Omental fat pad (tissue), 4 donors: ENCODE results near the gene ADRB1. TPM values are rescaled to one million over a fixed set of nuclear protein-coding genes. Genes with fewer than 3 reads are reported as not detected.

ENCODE experiments used
- ATAC-seq: fragments of 150-250 bp; one replicate; pipeline ENCODE4 v1.9.1; 2016; ENCODE audit warnings: mild to moderate bottlenecking, moderate library complexity; ENCODE audit not compliant: low FRiP score
- DNase-seq: peaks from one replicate; pipeline ENCODE4 v3.0.0-alpha.2; 2019; ENCODE audit warnings: low spot score
- total RNA-seq, 4 donors: library from RNA; depleted of rRNA; stranded (reverse); fragments of >200 nt; gene quantifications; one replicate each; pipeline ENCODE4 v1.1.0, GENCODE V29; 2016
- TF ChIP-seq, protein P1 (sequence below), 3 donors: fragments of 450-650 bp; IDR thresholded peaks; one replicate each; pipeline ENCODE4 v1.5.1; 2016 to 2017; ENCODE audit warnings: antibody characterized with exemption in 3 of 3, mild to moderate bottlenecking in 3 of 3, moderate library complexity in 2 of 3

The ADRB1 gene
- total RNA-seq, 4 donors from 2014 or later = 4.3 to 16.7 (median 6.4) TPM

DNA sequence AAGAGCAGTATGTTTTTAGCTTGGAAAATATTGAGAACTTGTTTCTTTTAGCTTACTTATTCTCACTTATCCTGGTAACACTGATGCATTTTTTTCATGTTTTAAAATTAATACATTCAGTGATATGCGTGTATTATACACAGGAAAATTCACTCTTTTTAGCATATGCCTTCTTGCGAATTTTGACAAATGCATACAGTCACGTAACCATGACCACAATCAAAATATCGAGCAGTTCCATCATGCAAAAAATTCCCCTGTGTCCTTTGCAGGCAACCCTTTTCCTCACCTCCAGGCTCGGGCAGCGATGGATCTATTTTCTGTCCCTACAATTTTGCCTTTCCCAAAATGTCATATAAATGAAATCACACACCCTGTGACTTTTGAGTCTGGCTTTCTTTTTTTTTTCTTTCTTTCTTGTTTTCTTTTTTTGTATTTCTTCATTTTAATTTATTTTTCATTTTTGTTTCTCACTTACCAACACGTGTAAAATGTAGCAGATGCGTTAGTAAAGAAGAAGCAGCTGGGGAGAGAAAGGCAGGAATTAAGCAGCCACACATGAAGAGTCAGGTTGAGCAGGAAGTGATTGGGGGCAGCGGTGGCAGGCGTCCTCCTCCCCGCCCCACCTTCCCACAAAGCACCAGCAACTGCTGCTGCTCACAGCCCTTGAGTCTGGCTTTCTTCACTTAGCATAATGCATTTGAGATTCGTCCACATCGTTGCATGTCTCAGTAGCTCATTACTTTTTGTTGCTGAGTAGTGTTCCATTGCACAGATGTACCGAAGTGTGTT, 29.9 kb downstream of the ADRB1 start:
- TF ChIP-seq, protein P1, sequence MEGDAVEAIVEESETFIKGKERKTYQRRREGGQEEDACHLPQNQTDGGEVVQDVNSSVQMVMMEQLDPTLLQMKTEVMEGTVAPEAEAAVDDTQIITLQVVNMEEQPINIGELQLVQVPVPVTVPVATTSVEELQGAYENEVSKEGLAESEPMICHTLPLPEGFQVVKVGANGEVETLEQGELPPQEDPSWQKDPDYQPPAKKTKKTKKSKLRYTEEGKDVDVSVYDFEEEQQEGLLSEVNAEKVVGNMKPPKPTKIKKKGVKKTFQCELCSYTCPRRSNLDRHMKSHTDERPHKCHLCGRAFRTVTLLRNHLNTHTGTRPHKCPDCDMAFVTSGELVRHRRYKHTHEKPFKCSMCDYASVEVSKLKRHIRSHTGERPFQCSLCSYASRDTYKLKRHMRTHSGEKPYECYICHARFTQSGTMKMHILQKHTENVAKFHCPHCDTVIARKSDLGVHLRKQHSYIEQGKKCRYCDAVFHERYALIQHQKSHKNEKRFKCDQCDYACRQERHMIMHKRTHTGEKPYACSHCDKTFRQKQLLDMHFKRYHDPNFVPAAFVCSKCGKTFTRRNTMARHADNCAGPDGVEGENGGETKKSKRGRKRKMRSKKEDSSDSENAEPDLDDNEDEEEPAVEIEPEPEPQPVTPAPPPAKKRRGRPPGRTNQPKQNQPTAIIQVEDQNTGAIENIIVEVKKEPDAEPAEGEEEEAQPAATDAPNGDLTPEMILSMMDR (IDR thresholded peaks at IDR 0.05) = no peak
- ATAC-seq (no peak), DNase-seq (no peak)

DNA sequence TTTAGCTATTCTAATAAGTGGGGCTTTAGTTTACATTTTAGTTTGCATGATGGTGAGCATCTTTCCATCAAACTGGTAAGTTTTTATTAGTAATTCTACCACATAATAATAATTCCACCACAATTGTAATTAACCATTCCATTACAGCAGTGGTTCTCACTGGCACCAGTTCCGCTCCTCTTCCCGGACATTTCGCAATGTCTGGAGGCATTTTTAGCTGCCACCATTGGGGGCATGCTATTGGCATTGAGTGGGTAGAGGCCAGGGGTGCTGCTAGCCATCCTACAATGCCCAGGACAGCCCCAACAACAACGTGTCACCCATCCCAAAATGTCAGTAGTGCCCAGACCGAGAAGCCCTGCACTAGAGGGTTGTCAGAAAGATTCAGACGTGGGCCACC, 31.4 kb downstream of the ADRB1 start:
- ATAC-seq (no peak), DNase-seq (no peak)
- TF ChIP-seq, protein P1 (IDR thresholded peaks at IDR 0.05) = no peak

DNA sequence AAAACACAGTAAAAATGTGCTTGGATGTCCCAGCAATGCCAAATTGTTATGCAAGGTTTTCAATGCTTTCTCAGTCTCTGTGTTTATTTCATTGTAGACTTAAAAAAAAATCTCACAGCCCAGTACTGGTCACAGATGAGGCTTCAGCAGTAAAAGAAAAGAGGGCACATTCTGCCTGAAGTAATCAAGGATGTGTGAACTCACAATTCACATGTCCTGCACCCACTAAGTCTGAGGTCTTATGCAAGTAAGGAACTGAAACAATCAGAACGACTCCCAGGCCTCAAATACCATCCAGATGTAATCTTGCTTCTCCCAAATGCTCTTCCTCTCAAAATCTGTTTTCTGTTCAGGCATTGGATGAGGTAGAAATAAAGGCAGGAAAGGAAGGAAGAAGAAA, 33.7 kb downstream of the ADRB1 start:
- ATAC-seq = no peak

DNA sequence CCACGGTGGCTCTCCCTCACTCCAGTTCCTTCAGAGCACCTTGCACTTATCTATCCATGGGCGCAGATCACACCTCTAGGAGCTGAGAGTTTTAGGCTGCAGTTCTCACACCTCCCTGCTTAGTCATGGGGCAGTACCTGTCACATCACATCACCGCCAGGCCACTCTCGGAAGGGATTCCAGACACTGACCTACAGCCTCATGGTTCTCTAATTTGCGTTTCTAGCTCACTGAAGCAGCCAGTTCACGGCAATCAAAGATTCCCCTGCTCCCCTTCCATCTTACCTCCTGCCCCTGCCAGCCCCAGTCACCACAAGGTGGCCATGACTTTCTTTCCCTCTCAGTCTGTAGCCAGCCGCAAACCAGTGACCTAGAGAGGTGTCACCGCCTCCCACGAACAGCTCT, 34.2 kb downstream of the ADRB1 start:
- ATAC-seq (no peak), DNase-seq (no peak)
- TF ChIP-seq, protein P1 (IDR thresholded peaks at IDR 0.05) = no peak

More for the DNA sequence above, 33.7 kb downstream of the ADRB1 start:
- DNase-seq = no peak
- TF ChIP-seq, protein P1 (IDR thresholded peaks at IDR 0.05) = no peak

DNA sequence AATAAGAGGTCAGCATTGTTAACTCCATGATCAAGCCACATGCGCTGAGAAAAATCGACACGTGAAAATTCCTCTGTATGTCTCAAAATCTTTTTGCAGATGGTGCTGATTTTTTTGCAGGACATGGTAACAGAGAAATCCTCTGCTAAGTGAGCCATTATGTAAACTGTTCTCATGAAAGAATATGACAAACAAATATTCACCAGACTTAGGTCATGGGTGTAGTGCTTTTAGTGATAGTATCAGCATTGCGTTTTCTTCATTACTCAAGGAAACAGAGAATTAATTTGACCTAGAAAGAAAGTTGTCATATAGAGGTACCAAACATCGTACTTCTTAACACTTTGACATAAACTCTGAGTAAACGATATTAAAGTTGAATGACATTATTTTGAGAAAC, 34.7 kb downstream of the ADRB1 start:
- DNase-seq (no peak), ATAC-seq (no peak)
- TF ChIP-seq, protein P1 (IDR thresholded peaks at IDR 0.05) = no peak

DNA sequence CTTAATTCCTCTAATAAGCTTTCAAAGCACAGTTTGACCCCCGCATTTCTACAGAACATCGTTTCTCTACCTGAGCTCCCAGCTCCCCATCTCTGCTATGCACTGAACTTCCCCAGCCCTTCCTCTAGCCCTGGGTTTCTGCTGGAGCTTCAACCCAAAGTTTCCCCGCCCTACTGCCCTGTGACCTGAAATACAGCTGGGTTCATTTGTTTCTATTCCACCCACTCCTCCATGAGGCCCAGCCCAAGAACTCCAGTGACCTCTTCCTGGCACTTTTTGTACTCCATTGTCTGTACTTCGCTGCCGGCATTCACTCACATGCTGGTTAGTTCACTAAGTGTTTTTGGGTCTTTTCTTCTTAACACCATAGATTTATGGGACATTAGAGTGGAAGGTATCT, 35.8 kb downstream of the ADRB1 start:
- TF ChIP-seq, protein P1 (IDR thresholded peaks at IDR 0.05) = no peak
- ATAC-seq = no peak

More for the DNA sequence above, 35.8 kb downstream of the ADRB1 start:
- DNase-seq = no peak
